ENCODE data around the gene BACE1-AS. TPM values are rescaled to one million over a fixed set of nuclear protein-coding genes. Genes with fewer than 3 reads are reported as not detected.

The BACE1-AS gene
- total RNA-seq, 1 experiment from 2014 or later, result 10.8 TPM

GRCh38 chr11:117337076-117337475 is 45.9 kb downstream of the BACE1-AS start:
- TF ChIP-seq REST (IDR thresholded peaks at IDR 0.05; ENCODE audit: insufficient read depth in 1 of 2, low read depth in 2 of 2, low read length in 1 of 2) (no peak), TCF7L2 (IDR thresholded peaks at IDR 0.05; ENCODE audit: low read depth, low read length) (no peak), CTCF (IDR thresholded peaks at IDR 0.05) (no peak), SIN3A (IDR thresholded peaks at IDR 0.05; ENCODE audit: borderline replicate concordance, insufficient read depth, low read depth, low read length) (no peak), POLR2AphosphoS5 (IDR thresholded peaks at IDR 0.05; ENCODE audit: low read depth, low read length) (no peak)
- H3K4me3 ChIP-seq (ENCODE audit: low read depth in 2 of 2, low read length in 2 of 2), result no peak overlapping the region
- DNase-seq (ENCODE audit: low read depth, low spot score), result no peak
- H3K9me3 ChIP-seq (ENCODE audit: control insufficient read depth, insufficient read depth, low read depth, low read length), result no peaks in the 10 kb centered on the region
- in situ Hi-C loops (cut with HindIII; ENCODE audit: low pct_unique_long_range_greater_than_20kb, low sequenced_read_pairs) (loop anchor here (5.0 kb wide), 1 partner anchor 105 kb away; no protein-coding TSS in a partner anchor), intact Hi-C loops (cut with micrococcal nuclease; ENCODE audit: unreplicated experiment) (no loop called here)
- no TSS peak for BruUV-seq (replicated peaks)
- H3K36me3 ChIP-seq (ENCODE audit: control insufficient read depth, insufficient read depth, low read length), result no peaks in the 10 kb centered on the region
- no peak overlapping the region for H3K27ac ChIP-seq (ENCODE audit: low read length)
- H3K27me3 ChIP-seq (ENCODE audit: control insufficient read depth, insufficient read depth, low read length), result no peaks in the 10 kb centered on the region
- ATAC-seq, result no peak
- H3K4me1 ChIP-seq (ENCODE audit: control insufficient read depth, insufficient read depth, low read length), result no peaks in the 10 kb centered on the region
- CTCF ChIA-PET, result no interaction called here
- POLR2A ChIA-PET, result no interaction called here

Other genes with a start within 250 kb of the BACE1-AS start
- 39.7 TPM for gene SIK3, start 192.9 kb upstream of the BACE1-AS start, total RNA-seq (2021; ENCODE audit: unreplicated experiment)
- gene PAFAH1B2, start 147.1 kb upstream of the BACE1-AS start, total RNA-seq (2021; ENCODE audit: unreplicated experiment), result 179 TPM
- 47.6 TPM for gene SIDT2, start 112.6 kb upstream of the BACE1-AS start, total RNA-seq (2021; ENCODE audit: unreplicated experiment)
- 6.4 TPM for gene TAGLN, start 92.0 kb upstream of the BACE1-AS start, total RNA-seq (2021; ENCODE audit: unreplicated experiment)
- 60.6 TPM for gene PCSK7, start 59.3 kb upstream of the BACE1-AS start, total RNA-seq (2021; ENCODE audit: unreplicated experiment)
- 39.7 TPM for gene RNF214, start 58.7 kb upstream of the BACE1-AS start, total RNA-seq (2021; ENCODE audit: unreplicated experiment)
- 4.9 TPM for gene BACE1, start 24.9 kb downstream of the BACE1-AS start, total RNA-seq (2021; ENCODE audit: unreplicated experiment)
- gene CEP164, start 36.5 kb downstream of the BACE1-AS start, total RNA-seq (2021; ENCODE audit: unreplicated experiment), result 75.4 TPM